BJ (cell line): ENCODE results near the gene GNG12. TPM values are rescaled to one million over a fixed set of nuclear protein-coding genes. Genes with fewer than 3 reads are reported as not detected.

Source experiments
- CTCF ChIA-PET: fragments of 350-600 bp; formaldehyde crosslinking; extraction: SDS; loops from one replicate; lab custom pipeline; 2021; ENCODE audit warnings: antibody characterized with exemption, inconsistent platforms; lab: Yijun Ruan, JAX
- POLR2A ChIA-PET: fragments of 300-600 bp; sonication (Branson Sonifier 250); formaldehyde crosslinking; extraction: SDS; loops from one replicate; lab custom pipeline; 2021; ENCODE audit warnings: antibody characterized with exemption; lab: Charles Lee
- DNase-seq: peaks from one replicate; pipeline ENCODE4 v3.0.0-alpha.2; 2011; ENCODE audit warnings: low read depth
- H3K27me3 ChIP-seq: 2 replicates; pipeline ENCODE4 v1.6.0; 2011; ENCODE audit warnings: low read length; ENCODE audit not compliant: control insufficient read depth, insufficient read depth
- H3K36me3 ChIP-seq: 2 replicates; pipeline ENCODE4 v1.5.1; 2011; ENCODE audit warnings: low read length; ENCODE audit not compliant: control insufficient read depth, insufficient read depth
- H3K4me3 ChIP-seq: 2 replicates; pipeline ENCODE4 v1.5.1; 2011; ENCODE audit warnings: low read depth, mild to moderate bottlenecking, control low read depth, low read length
- CTCF ChIP-seq: IDR thresholded peaks from 2 replicates; pipeline ENCODE4 v1.5.1; 2011; ENCODE audit warnings: low read depth, mild to moderate bottlenecking, control low read depth, inconsistent platforms, low read length, moderate library complexity; ENCODE audit not compliant: insufficient read depth
- polyA plus RNA-seq: library from polyadenylated mRNA; depleted of rRNA; stranded (reverse); fragments of >200 nt; gene quantifications from 2 replicates; pipeline ENCODE4 v1.2.3, GENCODE V29; 2011

The GNG12 gene
- polyA plus RNA-seq, 1 experiment: 99.6 TPM

GRCh38 chr1:67689267-67690017 is 143.8 kb downstream of the GNG12 start:
- ChIA-PET CTCF (interaction anchor here (1.1 to 3.4 kb wide), 3 partner anchors 13 to 71 kb away, joined by 3 to 11 read pairs (median 4); no protein-coding TSS in a partner anchor), POLR2A (interaction anchor here (0.5 kb wide), 1 partner anchor 15 kb away, joined by 3 read pairs; no protein-coding TSS in a partner anchor)
- no peak overlapping the region for H3K4me3 ChIP-seq
- no peaks in the 10 kb centered on the region for H3K27me3 ChIP-seq
- H3K36me3 ChIP-seq: peaks cover 8% of the 10 kb centered on the region
- TF ChIP-seq CTCF: no peak
- no peak for DNase-seq

GRCh38 chr1:67688526-67689219 is 144.6 kb downstream of the GNG12 start:
- ChIA-PET POLR2A (interaction anchor here (0.6 kb wide), 1 partner anchor 147 kb away, joined by 3 read pairs; no protein-coding TSS in a partner anchor), CTCF (interaction anchor here (1.1 to 8.1 kb wide), 3 partner anchors 13 to 151 kb away, joined by 3 to 56 read pairs (median 4); no protein-coding TSS in a partner anchor)
- Histone ChIP-seq H3K4me3 (no peak overlapping the region), H3K27me3 (no peaks in the 10 kb centered on the region), H3K36me3 (peaks cover 8% of the 10 kb centered on the region)
- DNase-seq: no peak
- no peak for TF ChIP-seq CTCF

- Histone ChIP-seq H3K27me3 (no peaks in the 10 kb centered on the region), H3K4me3 (peak overlapping the region; percentile 85), H3K36me3 (peaks cover 8% of the 10 kb centered on the region)
- no peak for TF ChIP-seq CTCF
- CTCF ChIA-PET: interaction anchor here (0.9 to 8.1 kb wide), 4 partner anchors 13 to 150 kb away, joined by 3 to 56 read pairs (median 18); no protein-coding TSS in a partner anchor
- no peak for DNase-seq
- POLR2A ChIA-PET: interaction anchor here (0.6 kb wide), 1 partner anchor 146 kb away, joined by 3 read pairs; no protein-coding TSS in a partner anchor
Measured at GRCh38 chr1:67687649-67688048, 145.6 kb downstream of the GNG12 start.

GRCh38 chr1:67687198-67687545 is 146.1 kb downstream of the GNG12 start:
- Histone ChIP-seq H3K27me3 (no peaks in the 10 kb centered on the region), H3K4me3 (peak overlapping the region; percentile 85), H3K36me3 (peaks cover 8% of the 10 kb centered on the region)
- DNase-seq: no peak
- TF ChIP-seq CTCF: no peak
- ChIA-PET POLR2A (interaction anchor here (0.7 kb wide), 1 partner anchor 68 kb away, joined by 3 read pairs; no protein-coding TSS in a partner anchor), CTCF (interaction anchor here (0.9 to 8.1 kb wide), 7 partner anchors 13 to 154 kb away, joined by 3 to 56 read pairs (median 3); no protein-coding TSS in a partner anchor)
